HG03520 (cell line): ENCODE results near the gene PRMT2.

ENCODE experiments used
- ATAC-seq: cut with Tn5 transposase; IDR thresholded peaks from one replicate; pipeline ENCODE4 v1.9.1; 2021; ENCODE audit warnings: mild to moderate bottlenecking, moderate library complexity; ENCODE audit not compliant: unreplicated experiment

The PRMT2 gene

DNA sequence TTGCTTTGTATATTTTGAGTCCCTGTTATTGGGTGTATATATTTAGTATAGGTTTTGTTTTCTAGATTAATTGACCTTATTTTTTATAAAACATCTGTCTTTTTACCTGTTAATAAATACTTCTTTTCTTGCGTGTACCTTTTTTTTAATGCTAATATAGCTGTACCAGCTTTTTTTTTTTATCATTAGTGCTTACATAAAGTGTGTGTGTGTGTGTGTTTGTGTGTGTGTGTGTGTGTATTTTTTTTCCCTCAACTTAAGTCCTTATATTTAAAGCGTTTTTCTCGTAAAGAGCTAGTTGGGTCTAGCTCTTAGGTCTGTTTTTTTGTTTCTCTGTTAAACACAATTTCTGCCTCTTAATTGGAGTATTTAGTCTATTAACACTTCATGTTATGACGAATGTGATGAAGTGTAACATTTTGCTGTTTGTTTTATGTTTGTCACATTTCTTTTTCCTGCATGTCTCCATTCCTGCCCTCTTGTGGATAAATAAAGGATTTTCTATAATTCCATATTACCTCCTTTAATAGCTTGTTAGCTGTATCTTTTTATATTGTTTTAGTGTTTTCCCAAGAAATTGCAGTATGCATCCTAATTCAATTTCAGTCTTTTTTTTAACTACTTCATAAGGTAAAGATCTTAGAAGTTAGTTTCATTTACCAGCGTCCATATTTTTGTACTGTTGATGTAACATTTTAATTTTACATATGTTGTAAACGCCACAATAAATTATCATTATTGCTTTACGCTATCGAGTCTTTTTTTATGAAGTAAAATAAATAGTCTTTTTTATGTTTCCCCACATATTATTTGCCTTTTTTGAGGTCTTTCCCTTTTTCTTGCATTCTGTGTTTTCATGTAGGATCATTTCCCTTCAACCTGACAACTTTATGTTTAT is 4.3 kb downstream of the PRMT2 start:
- ATAC-seq = no peak

GRCh38 chr21:46641656-46642055 is 6.2 kb downstream of the PRMT2 start:
- no peak for ATAC-seq

DNA sequence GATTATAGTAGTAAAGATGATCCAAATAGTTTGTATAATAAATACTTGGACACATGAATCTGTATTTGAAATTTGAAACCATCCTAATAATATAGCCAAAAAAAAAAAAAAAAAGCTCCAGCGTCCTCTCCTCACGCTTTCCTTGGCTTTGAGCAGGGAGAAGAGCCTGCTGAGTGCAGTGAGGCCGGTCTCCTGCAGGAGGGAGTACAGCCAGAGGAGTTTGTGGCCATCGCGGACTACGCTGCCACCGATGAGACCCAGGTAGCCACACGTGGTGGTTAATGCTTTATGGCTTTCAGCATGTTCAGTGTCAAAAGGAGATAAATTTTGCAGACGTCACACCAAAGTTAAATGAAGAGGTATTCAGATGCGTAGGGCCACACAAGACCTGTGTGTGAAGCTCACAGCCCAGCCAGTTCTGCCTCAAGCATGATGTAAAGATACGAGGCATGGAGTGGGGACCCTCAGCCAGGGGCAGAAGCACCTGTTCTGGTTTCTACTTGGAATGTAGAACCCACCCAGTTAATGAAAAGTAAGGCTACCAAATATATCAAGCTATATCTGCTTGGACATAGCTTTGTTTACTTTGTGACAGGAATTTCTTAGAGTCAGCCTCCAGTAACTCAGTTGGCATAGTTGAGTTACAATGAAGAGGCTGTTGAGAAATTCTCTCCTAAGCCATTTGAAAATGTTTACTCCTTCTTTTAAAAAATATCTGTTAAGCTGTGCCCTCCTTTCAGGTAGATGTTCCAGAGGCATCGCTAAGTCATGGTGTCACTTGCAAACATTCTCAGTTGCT is 8.1 kb downstream of the PRMT2 start:
- ATAC-seq = no peak

DNA sequence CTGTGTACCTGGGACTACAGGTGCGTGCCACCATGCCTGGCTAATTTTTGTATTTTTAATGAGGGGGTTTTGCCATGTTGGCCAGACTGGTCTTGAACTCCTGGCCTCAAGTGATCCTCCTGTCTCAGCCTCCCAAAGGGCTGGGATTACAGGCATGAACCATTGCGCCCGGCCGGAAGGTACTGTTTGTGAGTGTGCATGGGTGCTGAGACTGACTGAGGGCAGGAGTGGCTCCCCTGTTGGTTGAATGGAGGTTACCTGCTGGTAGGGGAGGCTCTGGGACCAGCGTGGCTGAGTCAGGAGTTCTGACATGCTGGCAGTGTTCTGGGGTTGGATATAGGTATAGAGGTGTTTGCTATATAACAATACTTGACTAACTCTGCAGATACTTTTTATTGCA is 10.4 kb downstream of the PRMT2 start:
- no peak for ATAC-seq

DNA sequence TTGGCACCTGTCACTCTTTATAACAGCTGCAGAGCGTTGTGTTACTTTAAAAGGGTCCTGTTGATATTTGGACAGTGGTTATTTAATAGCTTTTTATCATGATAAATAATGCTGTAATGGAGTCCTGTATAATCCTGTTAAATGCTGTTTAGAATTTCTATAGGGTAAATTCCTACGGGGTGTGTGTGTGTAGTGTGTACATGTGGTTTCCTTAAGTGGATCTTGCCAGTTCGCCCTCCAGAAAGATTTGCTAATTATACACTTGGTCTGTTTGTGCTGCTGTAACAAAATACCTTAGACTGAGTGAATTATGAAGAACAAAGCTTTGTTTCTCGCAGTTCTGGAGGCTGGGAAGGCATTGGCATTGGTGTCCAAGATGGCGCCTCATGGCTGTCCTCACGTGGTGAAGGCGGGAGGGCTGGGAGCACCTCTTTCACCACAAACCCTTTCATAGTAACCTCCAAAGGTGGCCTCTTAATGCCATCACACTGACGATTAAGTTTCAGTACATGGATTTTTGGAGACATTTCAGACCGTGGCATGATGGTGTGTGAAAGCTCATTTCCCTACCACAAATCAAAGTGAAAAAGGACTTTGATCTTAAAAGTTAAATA is 11.2 kb downstream of the PRMT2 start:
- ATAC-seq = no peak

DNA sequence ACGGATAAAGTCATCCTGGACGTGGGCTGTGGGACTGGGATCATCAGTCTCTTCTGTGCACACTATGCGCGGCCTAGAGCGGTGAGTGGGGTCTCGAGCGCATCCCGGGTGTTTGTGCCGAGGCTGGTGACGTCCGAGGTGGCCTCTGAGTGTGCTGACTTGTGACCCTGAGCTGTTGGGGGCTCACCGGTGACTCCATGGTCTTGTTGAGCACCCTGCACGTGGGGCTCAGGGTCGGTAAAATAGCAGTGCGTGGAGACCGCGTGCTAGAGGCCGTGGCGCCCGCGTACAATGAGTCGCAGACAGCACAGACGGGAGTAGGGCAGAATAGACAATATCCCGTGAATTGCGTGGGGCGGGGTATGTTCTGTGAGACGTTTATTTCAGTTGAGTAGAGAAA is 13.1 kb downstream of the PRMT2 start:
- ATAC-seq = no peak

DNA sequence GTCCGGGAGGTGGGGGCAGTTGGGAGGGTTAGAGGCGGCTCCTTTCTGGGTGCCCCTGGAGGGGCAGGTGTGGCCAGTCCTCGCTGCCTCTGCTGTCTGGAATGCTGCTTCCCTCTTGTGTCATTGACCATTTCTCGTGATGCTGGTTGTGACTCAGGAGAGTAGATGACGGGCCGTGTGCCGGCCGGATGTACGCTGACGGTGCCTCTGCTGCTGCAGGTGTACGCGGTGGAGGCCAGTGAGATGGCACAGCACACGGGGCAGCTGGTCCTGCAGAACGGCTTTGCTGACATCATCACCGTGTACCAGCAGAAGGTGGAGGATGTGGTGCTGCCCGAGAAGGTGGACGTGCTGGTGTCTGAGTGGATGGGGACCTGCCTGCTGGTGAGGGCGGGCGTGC is 13.9 kb downstream of the PRMT2 start:
- no peak for ATAC-seq

DNA sequence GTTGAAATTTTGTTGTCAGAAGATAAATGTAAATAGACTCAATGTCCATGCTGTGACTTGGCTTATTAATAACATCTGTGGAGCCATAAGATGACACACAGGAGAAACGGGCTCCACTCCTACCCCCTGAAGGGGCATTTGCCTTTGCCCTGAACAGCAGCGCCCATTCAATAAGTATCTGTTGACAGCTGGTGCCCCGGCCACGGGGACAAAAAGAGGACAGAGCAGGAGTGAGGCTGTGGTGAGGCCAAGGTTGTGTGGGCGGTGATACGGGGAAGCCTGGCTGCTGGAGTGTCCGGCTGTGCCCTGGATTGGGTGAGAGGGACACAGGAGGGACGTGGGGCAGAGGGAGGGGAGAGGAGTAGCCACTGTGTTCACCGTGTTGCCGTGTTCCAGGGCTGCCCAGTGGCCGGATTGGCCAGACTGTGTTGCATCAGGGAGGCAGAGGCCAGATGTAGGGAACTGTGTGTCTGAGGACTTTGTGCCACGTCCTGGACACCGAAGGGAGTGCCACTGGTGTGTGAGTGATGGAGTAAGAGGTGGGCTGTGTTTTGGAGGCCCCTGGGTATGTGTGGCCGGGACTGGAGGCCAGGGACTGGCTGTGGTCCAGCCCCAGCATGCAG is 15.1 kb downstream of the PRMT2 start:
- ATAC-seq = no peak

GRCh38 chr21:46651121-46651520 is 15.6 kb downstream of the PRMT2 start:
- no peak for ATAC-seq

DNA sequence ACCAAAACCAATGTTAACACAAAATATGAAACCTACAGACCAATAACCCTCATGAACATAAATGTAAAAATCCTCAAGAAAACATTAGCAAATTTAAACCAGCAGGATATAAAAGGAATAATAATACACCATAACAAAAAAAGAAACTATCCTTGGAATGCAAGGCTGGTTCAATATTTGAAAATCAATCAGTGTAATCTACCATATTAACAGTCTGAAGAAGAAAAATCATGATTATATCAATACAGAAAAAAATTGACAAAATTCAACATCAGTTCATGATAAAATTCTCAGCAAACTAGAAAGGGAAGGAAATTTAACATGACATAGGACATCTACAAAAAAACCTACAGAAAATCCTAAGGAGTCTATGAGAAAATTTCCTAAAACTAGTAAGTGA is 19.8 kb downstream of the PRMT2 start:
- no peak for ATAC-seq

DNA sequence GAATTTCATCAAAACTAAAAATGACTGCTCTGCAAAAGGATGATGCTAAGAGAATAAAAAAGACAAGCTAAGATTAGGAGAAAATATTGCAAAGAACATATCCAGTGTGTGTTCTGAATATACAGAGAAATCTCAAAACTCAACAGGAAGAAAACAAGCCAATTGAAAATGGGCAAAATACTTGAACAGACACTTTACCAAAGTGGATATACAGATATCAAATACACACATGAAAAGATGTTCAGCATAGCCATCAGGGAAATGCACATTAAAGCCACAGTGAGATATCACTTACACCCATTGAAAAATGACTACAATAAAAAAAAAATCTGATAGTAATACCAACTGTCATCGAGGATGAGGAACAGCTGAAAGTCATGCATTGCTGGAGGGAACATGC is 21.3 kb downstream of the PRMT2 start:
- ATAC-seq = no peak

- ATAC-seq = no peak
These were observed 25.0 kb downstream of the PRMT2 start for GRCh38 chr21:46660505-46660904.

DNA sequence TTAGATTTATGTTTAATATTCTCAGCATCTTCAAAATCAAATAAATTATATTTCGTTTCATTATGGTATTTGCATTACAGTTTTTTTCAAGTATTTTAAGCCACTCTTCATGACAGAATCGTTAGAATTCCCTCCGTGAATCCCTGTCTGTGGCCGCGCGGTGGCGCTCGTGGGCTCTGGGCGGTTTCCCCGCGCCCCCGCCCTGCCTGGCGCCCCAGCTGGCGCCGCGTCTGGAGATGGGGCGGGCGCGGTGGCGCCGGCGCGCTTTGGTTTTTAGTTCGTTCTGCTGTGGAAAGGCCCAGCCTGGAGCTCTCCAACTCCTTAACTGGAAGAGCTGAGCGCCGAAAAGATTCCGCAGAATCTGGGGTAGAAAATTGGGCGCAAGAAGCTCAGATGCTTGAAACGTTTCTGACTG is 25.7 kb downstream of the PRMT2 start:
- no peak for ATAC-seq

DNA sequence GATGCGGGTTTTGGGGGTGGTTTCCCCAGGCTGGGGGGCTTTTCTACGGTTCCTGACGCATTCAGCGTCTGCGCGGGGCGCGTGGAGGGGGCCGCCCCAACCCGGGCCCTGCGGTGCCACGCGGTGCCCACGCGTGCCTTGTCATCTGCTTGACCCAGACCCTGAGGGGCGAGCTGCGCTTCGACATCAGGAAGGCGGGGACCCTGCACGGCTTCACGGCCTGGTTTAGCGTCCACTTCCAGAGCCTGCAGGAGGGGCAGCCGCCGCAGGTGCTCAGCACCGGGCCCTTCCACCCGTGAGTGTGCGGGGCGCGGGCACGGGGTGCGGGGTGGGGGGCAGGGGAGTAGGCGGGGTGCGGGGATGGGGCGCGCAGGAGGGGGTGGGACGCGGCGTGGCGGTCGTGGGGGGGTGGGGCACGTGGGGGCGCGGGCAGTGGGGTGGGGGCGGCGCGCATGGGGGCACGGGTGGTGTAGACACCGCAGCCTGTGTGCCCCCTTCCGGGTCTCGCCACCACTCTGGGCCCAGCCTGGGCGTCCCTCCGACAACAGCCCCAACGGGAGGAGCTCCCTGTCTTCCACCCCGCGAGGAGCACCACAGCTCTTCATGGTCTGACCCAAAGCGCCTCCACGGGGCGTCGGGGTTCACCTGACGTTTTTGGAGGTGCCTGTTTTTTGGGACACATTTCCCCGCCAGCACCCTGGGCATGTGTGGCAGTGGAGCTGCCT is 26.3 kb downstream of the PRMT2 start:
- ATAC-seq = no peak

GRCh38 chr21:46662367-46662654 is 26.8 kb downstream of the PRMT2 start:
- ATAC-seq = no peak

DNA sequence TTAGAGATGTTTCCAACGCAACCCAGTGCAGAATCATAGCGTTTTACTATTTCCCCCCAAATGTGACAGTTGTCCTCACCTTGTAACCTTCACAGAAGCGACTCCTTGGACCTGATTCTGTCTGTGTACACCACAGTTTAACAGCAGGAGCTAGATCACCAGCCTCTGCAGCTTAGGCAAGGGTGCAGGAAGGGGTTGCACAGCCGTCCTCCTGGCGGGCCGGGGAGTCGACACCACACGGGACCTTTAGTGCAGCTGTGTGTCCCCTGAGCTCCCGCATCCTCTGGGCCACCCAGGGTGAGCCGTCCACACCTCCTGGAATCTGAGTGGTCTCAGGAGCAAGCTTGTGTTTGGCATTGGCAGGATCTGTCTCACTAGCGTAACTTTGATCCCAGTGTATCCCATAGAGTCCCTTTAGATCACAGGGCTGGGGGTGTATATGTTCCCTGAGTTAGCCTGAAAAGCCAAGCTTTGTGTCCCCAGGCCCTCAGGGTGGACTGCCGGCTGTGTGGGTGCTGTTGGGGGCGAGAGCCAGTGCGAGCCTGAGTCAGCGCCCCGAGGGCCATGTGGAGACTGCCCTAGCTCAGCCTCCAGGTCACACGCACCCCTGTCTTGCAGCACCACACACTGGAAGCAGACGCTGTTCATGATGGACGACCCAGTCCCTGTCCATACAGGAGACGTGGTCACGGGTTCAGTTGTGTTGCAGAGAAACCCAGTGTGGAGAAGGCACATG is 27.5 kb downstream of the PRMT2 start:
- no peak for ATAC-seq

DNA sequence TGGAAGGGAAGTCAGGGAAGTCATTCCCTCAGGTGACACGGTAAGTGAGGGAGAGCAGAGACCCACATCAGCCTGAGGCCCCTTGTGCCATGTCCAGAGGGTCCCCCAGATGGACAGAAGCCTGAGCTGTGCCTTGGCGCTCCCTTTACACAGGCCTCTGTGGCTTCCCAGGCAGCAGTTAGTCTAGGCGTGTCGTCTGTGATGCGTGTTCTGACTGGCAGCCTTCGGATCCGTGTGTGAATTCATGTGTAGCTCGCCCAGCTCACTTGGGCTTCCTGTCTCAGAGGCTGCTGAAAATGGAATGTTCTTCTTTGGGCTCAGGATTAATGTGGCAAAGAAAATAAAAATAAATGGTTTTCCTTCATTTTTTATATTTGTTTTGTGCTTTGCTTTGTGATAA is 28.3 kb downstream of the PRMT2 start:
- ATAC-seq = no peak

GRCh38 chr21:46664316-46664995 is 29.0 kb downstream of the PRMT2 start:
- ATAC-seq = no peak

DNA sequence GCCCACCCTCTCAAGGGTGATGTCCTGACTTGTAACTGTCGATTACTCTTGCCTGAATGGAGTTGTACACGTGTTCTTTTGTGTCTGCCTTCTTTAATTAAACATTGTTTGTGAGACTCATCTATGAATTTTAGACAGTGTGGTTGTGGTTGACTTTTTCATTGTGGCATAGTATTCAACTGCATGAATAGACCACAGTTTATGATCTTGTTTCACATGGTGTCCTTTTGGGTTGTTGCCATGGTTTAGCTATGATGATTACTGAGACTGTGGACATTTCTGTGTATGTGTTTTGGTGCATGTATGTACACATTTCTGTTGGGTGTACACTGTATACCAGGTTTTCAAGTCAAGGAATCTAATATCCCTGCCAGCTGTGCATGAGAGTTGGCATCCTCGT is 30.1 kb downstream of the PRMT2 start:
- ATAC-seq = no peak
